Kidney capillary endothelial cell (primary cell): ENCODE data around the gene CALD1.

Source experiments
- DNase-seq: peaks from one replicate; pipeline ENCODE4 v3.0.0-alpha.2; 2018; ENCODE audit warnings: low spot score

The CALD1 gene

DNA sequence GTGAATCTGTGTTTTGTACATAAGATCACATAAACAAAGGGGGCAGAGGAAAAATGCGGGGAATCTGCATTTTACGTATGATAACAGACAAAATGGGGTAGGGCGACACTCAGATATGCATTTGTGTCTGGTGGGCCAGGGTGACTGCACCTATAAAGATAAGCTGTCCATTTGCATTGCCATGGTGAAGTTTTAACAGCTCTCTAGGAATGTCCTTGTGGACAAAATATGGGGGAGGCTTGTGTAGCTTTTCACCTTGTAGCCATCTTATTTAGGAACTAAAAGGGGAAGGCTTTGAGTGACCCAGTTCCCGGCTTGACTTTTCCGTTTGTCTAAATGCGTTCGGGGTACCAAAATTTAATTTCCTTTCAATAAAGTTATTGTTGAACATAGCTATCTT lies 114.5 kb downstream of the CALD1 start:
- no peak for DNase-seq

DNA sequence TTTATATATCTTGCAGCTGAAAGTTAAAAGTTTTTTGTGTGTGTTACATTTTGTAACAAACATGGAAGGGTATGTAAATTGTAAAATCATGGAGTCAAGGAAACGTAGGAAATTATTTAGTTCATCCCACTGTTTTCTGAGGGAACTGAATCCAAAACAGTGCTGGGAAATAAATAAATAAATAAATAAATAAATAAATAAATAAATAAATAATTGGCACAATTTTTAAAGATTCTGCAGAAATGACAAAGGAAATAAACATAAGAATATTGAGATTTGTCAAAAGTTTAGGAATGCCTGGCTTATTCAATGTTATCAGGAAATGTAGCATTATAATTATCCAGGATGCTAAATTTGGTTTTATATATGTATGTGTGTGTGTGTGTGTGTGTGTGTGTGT lies 115.5 kb downstream of the CALD1 start:
- no peak for DNase-seq

DNA sequence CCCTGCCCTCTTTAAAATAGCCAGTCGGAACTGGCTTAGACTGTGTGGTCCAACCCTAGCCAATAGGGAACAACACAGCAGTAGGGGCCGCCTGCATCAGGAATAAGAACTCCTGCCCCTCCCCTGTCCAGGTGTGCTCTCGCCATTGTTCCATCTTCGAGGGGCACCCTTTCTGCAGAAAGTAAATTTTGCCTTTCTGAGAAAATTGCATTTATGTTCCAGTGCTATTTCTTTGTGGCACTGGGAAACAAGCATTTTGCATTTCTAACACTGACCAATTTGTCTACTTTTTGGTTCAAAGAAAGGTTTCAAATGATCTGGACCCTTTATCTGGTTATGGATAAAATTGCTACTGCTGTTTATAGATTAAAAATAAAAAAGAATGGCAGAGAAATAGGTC lies 116.6 kb downstream of the CALD1 start:
- DNase-seq, result no peak

DNA sequence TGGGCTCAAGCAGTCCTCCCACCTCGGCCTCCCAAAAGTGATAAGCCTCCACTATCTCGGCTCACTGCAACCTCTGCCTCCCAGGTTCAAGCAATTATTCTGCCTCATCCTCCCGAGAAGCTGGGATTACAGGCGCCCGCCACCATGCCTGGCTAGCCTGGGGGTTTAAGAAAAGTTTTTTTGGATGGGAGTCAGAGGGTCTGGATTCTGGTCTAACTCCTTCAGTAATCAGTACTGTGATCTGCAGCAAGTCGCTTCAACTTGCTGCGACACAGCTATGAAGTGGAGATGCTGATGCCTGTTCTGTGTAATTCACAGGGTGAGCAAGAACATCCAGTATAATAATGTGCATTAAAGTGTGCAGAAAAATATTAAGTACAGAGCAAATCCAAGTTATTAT lies 118.5 kb downstream of the CALD1 start:
- no peak for DNase-seq

DNA sequence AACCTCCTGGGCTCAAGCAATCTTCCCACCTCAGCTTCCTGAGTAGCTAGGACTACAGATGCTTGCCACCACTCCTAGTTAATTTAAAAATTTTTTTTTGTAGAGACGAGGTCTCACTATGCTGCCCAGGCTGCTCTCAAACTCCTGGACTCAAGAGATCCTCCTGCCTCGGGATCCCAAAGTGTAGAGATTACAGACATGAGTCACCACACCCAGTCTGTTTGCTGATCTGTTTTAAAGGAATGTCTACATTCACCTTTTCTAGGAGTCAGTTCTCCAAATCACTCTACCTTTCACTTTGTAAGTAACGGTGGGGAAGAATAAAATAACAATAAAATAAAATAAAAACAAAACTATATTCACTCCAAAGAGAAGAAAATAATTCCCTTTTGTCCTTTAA lies 120.3 kb downstream of the CALD1 start:
- DNase-seq, result no peak

DNA sequence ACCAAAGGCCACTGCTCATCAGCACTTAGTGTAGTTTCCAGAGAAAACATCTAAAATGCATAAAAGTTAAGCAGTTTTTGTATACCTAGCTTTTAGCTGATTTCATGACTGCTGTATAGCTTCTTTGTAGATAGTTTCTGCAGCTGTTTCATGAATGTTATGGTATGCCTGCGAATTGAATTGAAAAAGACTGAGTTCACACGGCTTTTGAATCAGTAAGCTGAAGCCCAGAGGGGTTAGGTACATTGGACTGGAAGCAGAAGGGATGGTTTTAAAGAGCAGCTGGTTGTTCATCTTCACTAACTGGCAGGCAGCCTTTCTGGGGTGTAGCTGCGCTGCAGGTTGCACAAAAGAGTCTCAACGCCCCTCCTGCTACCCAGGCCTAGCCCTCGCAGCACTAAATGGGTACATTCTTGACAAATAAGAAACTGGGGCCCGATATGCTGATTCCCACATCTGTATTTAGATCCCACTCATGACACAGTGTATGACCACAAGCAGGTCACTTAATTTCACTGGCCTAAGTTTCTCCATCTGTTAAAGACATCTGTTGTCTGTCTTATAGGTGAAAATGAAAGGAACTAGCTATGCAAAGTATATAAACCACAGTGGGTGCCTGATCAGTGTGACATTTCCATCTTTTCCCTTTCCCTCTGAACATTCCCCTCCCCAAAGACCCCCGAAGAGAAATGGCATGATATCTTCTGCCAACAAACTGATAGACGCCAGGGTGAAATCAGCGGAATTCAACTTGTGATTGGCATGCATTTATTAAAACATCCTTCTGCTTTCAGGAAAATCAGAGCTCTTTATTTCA lies 120.9 kb downstream of the CALD1 start:
- DNase-seq, result no peak

DNA sequence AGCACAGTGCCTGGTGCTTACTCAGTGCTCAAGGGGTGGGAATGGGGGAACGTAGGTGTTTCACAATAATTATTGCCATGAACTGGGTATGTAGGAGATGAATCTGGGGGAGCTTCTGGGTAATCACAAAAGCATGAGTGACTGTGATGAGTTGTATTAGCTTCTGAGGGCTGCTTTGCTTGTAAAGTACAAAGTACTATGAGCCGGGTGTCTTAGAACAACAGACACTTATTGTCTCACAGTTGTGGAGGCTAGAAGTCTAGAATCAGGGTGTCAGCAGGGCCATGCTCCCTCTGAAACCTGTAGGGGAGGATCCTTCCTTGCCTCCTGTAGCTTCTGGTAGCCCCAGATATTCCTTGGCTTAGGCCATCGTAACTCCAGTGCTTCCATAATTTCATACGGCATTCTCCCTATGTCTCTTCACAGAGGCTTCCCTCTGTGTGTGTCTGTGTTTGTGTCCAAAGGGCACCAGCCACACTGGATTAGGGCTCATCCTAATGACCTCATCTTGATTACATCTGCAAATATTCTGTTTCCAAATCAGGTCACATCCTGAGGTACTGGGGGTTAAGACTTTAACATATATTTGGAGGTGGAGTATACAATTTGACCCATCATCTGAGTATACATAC lies 122.1 kb downstream of the CALD1 start:
- no peak for DNase-seq

DNA sequence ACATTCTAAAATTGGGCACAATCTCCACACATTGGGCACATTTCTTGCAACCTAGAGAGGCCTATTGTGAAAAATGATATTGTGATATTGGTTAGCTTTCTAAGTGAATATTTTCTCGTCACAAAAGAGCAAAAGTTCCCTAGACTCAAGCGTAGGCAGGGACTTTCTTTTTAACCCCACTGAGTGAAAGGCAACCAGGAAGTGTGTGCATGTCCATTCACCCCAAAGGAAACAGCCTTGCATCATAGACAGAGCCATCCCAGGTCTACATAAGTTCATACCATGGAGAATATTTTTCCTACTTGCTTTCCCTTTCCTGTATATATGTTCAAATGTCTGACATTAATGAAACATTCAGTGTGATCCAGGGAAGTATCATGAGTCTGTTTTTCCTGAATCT lies 122.6 kb downstream of the CALD1 start:
- DNase-seq, result no peak

DNA sequence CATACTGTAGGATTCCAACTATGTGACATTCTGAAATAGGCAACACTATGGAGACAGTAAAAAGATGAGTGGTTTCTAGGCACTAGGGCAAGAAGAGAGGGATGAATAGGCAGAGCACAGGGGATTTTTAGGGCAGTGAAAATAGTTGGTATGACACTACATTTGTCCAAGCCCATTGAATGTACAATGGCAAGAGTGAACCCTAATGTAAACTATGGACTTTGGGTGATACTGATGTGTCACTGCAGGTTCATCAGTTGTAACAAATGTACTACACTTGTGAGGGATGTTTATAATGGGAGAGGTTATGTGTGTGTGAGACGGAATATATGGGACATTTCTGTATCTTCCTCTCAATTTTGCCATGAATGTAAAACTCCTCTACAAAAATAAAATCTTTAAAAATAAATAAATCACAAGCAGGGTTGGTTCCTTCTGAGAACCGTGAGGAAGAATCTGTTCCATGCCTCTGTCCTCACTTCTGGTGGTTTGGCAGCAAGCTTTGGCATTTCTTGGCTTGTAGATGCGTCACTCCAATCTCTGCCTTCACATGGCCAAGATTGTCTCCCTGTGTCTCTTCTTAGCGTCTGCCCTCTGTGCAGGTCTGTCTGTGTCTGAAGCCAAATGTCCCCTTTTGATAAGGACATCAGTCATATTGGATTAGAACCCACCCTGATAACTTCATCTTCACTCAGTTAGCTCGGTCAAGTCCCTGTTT lies 123.8 kb downstream of the CALD1 start:
- no peak for DNase-seq

DNA sequence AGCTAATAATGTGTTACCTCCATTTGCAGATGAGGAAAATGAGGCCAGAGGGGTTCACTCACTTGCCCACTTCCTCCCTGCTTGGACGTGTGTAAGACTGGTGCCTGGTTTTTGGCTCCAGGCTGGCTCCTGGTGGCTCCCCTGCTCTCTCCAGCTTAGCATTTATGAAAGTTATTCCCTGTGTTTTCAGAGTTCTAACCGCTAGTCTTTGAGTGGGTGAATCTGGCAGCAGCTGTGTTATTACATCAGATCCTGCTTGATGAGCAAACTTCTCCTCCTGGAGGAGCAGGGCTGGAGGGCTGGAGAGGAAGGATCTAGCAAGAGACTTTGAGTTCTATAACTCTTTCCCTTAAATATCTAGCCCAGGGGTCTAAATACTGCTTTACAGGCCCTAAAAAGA lies 125.9 kb downstream of the CALD1 start:
- DNase-seq, result no peak

DNA sequence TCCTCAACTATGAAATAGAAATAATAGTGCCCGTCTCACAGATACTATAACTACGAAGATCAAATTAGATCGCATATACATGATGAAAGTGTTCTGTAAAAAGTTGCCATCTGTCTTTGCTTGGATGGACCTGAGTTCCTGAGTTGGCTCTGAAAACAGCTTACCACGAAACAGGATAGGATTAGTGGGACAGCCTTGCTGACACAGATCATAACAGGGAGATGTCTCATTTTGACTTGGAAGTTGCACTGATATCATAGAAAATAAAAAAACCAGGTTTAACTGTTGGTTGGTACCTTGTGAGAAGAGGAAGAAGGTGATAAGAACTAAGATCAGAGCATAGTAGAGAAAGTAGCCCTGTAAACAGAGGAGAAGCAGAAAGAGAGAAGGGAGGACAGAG lies 127.6 kb downstream of the CALD1 start:
- DNase-seq, result no peak

DNA sequence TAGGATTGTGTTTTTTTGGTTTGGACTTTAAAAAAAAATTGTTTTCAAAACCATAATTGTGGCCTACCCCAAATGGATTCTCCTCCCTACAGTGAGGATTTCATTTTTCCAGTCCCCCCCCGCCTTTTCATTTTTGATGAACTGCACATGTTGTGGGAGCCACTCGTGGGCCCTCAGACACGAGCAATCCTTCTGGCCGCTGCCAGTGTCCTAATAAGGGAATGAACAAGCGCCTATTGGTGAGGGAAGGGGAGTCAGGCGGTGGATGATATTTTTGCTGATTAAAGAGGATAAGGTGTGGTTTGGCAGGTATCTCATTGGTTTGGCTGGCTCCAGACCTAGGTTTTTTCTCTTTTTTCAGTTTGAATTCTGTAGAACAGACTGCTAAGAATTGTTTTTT lies 128.2 kb downstream of the CALD1 start:
- no peak for DNase-seq

DNA sequence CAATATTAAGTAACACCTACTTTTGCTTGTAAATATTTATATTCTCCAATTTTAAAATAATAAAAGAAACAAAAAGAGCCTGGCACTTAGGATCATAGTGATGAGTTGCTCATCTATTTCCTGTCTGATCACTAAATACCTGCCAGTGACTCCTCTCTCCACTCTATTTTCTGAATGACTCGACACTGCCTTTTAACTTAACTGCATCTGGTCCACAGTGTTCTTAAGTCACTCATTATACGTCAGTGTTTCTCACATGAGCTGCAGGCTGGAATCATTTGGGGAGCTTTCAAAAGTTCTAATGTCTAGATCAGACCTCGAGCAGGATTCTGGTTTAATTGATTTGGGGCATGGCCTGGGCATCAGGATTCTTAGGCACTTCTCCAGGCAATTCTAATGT lies 128.9 kb downstream of the CALD1 start:
- DNase-seq, result no peak

DNA sequence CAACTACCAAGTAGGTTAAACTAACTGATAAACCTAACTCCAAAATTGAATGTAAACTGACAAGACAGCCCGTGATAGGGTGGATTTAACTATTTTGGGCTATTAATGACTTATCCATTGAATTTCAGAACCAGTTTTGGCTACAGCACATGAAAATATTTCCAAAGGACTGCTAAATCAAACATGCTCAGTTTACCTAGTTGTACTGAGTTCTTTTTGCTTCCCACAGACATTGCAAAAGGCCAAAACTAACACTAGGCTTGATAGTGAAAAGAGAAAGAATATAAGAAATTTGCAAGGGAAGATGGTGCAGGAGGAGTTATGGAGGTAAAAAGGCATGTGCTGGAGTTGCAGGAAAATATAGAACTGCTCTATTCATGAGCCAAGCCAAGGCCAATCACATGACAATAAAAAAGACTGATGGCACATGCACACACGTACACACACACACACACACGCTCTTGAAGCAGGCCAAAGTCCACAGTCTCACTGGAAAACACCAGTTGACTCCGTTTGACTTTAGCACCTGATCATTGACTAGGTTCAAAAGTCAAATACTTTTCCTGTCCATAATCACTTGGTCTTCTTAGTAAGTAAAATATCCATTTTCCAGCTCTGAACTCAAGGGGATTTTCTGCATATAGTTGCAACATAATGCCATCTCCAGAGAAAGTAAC lies 130.9 kb downstream of the CALD1 start:
- DNase-seq, result no peak

DNA sequence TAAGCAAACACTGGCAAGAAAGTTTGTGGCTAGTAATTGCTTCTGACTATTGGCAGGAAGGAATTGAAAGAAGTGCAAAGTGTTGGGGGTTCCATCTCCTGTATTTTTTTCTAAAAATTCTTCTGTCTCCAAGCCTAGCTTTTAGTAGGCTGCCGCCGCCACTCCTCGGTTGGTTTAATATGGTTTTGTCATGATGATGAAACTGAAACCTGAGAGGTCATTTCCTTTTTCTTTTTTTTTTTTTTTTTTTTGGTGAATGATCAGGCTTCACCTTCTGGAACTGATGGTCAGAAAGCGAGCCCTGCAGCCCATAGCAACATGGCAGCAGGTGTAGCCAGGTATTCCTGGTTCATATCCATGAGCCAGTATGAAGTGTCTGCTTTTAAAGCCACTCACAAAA lies 131.5 kb downstream of the CALD1 start:
- no peak for DNase-seq

DNA sequence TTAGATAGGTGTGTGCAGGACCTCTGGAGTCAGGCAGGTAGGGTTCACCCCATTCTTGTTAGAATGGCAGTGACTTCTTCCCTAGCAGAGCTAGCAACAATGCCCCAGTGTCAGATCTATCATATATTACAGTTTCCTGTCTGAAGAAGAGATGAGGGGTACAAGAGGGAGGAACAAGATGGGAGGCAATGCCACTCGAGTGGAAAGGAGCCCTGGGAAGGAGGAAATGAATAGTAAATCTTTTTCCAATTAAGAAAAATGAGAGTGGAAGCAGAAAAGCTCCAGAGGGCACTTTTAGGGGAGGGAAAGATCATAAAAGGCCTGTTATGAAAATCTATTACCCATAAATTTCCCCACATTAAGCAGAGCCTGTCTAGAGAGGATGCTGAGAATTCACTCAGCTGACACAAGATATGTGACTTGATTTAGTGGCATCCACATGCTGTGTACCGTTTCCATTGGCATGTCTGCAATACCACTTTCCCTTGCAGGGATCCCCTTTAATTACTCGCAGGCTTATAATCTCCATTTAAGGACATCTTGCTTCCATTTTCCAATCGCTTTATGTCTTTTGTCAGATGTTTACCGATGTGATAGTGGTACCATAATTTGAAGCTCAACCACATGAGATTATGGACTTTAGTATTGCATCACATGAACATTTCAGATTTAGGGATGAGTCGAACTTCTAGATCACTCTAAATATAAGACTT lies 136.9 kb downstream of the CALD1 start:
- no peak for DNase-seq

DNA sequence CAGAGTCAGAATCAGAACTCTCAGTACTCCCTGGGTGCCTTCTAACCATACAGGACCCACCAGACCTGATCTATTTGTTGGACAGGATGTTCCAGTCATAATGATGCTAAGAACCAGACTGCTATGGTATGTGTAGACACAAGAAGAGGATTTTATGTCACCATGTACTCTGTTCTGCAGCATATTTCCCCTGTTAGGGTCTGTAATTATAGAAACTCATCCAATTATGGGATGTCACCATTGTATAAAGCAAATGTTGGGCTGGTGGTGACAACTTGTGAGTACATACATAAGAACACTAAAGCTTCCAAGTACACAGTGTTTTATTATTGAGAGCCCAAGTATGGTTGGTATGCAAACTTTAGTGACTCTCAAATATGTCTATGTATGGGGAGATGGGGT lies 139.8 kb downstream of the CALD1 start:
- DNase-seq, result no peak

DNA sequence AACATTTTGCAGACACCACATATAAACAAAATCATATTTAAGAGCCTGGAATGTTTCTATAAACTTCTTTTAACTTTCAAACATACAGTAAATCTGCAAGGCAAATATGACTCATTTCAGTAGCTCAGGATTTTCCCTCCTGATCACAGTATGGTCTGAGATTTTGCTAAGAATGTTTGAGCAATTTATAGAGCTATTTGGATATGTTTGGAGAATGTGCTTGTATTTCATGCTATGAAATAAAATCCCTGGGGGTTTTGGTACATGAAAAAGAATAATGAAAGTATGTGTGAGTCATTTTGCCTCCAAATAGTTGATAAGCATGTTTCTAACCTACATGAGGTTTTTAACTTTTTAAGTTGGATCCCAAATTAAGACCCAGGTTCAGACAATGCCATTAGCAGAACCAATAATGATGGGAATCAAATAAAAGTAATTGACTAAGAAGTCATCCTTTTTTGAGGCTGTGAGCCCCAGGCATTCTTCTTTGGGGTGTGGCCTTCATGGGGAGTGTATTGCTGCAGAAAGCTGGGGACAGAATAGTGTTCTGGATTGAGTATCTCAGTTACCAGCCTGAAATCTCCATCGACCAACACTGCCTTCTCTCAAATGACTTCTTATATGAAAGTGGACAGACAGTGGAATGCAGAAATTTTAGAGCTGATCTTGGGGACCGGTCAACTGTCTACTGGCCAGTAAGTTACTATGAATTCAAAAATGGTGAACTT lies 140.8 kb downstream of the CALD1 start:
- no peak for DNase-seq

DNA sequence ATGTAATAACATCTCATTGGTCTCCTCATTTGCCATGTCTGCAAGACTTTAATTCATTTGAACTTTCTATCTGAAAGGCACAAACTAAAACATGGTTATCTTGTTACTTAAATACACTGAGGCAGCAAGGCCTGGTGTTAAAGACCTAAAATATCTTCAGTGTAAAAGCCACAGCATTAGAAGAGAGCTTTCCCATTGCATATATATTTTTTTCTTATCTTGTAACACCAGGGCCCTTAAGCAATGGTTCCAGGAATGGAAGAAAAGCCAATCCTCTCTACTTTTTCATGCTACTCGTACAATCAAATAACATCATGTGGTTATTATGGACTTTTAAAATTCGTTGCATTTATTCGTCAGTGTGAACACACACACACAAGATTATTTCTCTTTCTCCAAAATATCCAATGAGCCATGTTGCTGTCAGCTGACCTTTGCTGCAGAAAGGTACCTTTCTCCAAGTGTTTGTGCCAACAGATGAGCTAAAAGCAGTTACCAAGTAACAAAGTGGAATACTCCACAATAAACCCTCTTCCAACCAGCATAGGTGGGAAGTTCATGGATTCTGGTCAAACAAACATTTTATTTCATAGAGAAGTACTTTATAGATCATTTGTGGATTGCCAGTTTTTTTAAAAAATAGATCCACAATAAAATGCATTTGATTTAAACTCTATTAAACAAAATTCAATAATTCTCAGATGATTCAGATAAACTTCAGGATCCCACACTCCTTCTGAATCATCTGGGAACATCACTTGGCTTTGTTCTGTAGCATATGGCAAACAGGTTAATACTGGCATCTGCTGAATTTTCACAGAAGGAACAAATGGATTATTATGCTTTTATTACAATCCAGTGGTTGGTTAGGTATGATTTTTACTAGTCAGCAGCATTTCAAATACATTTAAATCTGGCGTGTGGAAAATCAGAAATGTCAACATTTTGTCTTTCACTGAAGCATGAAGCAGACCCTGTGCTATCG lies 143.6 kb downstream of the CALD1 start:
- DNase-seq, result no peak

DNA sequence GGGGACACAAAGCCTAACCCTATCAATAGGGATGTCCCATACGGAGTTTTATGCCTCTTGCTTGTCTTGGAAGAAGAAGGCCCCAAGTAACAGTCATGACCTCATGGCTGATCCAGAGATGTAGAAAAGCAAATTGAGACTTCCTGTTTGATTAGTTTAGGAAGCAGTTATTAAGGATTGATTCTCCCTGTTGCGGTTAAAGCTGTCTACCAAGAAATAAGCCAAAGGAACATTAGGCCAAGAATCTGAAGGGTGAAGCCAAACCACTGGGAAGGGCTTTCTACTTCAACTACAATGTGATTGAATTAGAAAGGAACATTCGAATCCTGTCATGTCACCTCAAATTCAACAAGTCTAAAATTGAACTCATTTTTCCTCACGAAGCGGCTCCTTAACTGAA lies 146.3 kb downstream of the CALD1 start:
- DNase-seq, result no peak
